ENCODE results near the gene BORCS8.

- TF ChIP-seq TCF4 (CRISPR knock-in tag; IDR thresholded peaks at IDR 0.05; ENCODE audit: borderline replicate concordance) (no peak), PPARA (CRISPR knock-in tag; IDR thresholded peaks at IDR 0.05; ENCODE audit: borderline replicate concordance) (no peak), TSHZ2 (CRISPR knock-in tag; IDR thresholded peaks at IDR 0.05) (no peak), PATZ1 (CRISPR knock-in tag; IDR thresholded peaks at IDR 0.05; ENCODE audit: borderline replicate concordance) (no peak), CREB5 (CRISPR knock-in tag; IDR thresholded peaks at IDR 0.05; ENCODE audit: low read depth) (no peak), ARNTL (CRISPR knock-in tag; IDR thresholded peaks at IDR 0.05; ENCODE audit: borderline replicate concordance, low read depth) (no peak), ZFP30 (CRISPR knock-in tag; IDR thresholded peaks at IDR 0.05) (no peak), BACH2 (CRISPR knock-in tag; IDR thresholded peaks at IDR 0.05; ENCODE audit: borderline replicate concordance) (no peak), ZNF565 (CRISPR knock-in tag; conservative IDR thresholded peaks at IDR 0.05; ENCODE audit: low read depth) (no peak), ZNF8 (CRISPR knock-in tag; IDR thresholded peaks at IDR 0.05) (no peak), ISL1 (CRISPR knock-in tag; IDR thresholded peaks at IDR 0.05) (no peak), ESRRG (CRISPR knock-in tag; IDR thresholded peaks at IDR 0.05) (no peak)
Measured at GRCh38 chr19:19171821-19172532, 20.0 kb downstream of the BORCS8 start.
